Measurements from ENCODE around the gene CCR6.
A peak's percentile ranks its signal among the peaks of the same experiment; 100 is the strongest.

CCR6 gene

GRCh38 chr6:167121335-167121841 lies 1.5 kb upstream of the CCR6 start:
- DNase-seq, result no peak

DNA sequence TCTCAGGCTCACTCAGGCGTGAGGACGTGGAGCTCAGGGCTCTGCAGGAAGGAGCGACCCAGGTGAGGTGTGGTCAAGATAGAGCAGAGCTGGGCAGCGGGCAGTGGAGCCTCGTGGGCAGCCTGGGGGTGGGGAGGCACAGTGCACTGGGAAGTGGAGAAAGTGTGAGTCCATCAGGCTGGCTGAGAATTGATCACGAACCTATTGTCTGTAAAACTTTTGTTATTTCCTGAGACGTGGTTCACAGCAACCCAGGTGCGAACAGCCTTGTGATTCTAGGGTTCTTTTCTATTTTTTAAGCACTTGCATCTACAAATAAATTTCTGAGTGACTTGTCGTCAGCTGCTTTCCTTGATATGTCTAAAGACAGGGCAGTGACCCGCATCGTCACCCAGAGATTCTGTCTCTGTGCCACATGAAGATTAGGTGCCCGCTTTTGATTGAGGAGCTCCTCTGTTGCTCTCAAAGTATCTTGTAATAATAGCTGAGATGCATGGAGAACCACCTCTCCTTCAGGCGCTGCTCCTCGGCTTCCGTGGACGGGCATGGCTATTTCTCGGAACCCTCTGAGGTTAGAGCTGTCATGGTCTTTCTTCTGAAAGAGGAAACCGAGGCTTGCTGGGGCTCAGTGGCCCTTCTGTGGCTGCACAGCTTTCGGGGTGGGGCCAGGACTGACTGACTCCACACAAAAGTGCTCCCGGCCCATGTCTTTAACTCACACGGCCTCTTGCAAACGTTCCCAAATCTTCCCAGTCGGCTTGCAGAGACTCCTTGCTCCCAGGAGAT lies 662 bp upstream of the CCR6 start:
- DNase-seq, result no peak

GRCh38 chr6:167124753-167125152 lies 1.9 kb downstream of the CCR6 start:
- no peak for DNase-seq

GRCh38 chr6:167125410-167125809 lies 2.5 kb downstream of the CCR6 start:
- no peak for DNase-seq

DNA sequence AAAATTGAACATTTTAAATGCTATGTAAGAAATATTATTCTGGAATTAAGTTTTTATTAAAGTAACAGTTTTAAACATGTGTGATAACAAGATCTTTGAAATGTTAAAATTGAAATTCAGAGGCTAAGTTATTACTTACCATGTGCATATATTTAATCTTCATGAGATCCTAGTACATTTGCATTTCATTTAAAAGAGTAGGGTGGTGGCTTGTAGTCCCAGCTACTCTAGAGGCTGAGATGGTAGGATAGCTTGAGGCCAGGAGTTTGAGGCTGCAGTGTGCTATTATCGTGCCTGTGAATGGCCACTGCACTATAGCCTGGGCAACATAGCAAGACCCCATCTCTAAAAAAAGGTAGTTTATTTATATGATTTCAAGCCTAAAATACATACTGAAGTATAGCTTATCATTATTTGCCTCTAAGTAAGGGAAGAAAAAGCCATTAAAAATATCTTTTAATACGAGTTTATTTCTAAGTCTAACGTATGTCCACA lies 3.0 kb downstream of the CCR6 start:
- DNase-seq, result no peak

- no peak for DNase-seq
Measured at GRCh38 chr6:167127785-167128531, 5.1 kb downstream of the CCR6 start.

GRCh38 chr6:167129159-167129558 lies 6.3 kb downstream of the CCR6 start:
- DNase-seq, result no peak

DNA sequence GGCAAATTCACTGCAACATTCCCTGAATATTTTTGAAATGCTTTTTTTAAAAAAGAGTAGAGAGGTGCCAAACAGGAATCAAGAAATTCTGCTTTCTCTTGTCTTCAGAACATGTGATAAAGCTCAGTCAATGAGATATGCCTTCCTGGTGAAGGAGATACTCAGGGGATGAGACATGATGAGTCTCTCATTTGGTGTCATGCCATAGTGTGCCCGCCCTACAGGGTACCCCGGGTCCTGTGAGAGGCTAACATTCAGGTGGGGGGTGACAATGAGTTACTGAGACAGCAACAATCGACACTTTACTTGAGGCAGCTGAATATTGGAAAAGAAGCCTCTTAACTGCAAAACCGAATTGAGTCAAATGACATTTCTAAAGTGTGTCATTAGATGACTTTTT lies 6.7 kb downstream of the CCR6 start:
- no peak for DNase-seq

- DNase-seq, result no peak
Measured at GRCh38 chr6:167130008-167130677, 7.2 kb downstream of the CCR6 start.

DNA sequence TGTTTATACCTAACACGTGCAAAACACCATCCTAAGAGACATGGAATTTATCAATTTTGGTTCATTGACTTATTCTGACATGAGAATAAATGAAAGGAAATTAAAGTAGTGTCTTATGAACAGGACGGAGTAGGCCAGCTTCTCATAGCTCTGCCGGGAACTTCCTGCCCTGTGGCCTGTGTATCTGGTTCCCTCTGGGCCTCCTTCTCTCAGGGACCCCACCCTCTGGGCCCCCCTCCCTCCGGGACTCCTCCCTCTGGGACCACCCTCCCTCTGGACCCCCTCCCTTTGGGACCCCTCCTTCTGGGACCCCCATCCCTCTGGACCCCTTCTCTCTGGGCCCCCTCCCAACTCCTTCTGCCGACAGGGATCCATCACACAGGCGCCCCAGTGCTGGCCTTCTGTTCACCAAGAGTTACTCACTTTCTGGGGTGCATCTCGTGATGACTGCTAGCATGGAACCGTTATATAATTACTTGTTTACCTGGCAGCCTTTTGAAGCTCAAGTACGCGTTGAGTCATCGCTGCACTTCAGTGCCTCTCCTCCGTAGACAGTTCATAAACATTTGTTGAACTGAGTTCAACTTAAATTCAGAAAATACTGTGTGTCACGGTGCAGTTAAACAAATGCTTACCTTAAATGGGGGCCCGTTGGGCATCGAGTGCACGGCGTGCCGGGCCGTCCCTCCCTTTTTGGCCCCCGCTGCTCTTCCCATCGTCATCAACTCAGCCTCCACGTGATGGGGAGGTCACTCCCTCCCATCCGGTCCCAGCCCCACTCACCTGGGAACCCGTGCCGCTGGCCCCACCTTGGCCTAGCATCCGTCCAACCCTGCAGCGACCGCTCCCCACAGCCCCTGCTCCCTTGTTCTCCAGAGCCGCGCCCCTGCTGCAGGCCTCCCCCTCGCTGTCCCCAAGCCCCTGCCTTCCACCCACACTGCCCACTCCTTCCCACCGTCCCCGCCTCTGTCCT lies 8.1 kb downstream of the CCR6 start:
- DNase-seq, result peak; percentile 5

GRCh38 chr6:167134448-167135328 lies 11.8 kb downstream of the CCR6 start:
- no peak for DNase-seq

DNA sequence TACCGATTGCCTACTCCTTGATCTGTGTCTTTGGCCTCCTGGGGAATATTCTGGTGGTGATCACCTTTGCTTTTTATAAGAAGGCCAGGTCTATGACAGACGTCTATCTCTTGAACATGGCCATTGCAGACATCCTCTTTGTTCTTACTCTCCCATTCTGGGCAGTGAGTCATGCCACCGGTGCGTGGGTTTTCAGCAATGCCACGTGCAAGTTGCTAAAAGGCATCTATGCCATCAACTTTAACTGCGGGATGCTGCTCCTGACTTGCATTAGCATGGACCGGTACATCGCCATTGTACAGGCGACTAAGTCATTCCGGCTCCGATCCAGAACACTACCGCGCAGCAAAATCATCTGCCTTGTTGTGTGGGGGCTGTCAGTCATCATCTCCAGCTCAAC lies 13.5 kb downstream of the CCR6 start:
- DNase-seq, result no peak

GRCh38 chr6:167137081-167137480 lies 14.2 kb downstream of the CCR6 start:
- no peak for DNase-seq

DNA sequence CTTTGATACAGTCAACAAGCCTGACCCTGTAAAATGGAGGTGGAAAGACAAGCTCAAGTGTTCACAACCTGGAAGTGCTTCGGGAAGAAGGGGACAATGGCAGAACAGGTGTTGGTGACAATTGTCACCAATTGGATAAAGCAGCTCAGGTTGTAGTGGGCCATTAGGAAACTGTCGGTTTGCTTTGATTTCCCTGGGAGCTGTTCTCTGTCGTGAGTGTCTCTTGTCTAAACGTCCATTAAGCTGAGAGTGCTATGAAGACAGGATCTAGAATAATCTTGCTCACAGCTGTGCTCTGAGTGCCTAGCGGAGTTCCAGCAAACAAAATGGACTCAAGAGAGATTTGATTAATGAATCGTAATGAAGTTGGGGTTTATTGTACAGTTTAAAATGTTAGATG lies 15.0 kb downstream of the CCR6 start:
- peak; percentile 8 for DNase-seq

DNA sequence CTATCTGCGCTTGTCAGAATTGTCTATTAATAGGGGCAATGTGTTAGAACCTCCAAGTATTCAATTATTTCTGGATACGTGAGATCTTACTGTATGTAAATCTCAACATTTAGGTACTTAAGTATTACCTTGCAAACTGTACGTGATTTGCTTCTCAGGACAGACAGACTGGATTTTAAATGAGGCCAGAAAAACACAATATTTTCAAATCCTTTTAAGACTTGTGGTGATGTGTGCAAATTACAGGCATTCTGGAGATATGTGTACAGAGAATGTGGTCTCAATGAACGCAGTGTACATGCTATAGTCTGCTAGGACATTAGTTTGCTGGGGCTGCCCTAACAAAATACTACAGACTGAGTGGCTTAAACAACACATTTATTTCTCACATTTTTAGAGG lies 16.9 kb downstream of the CCR6 start:
- peak; percentile 58 for DNase-seq

GRCh38 chr6:167140589-167141474 lies 17.9 kb downstream of the CCR6 start:
- no peak for DNase-seq

GRCh38 chr6:167141667-167142432 lies 19.0 kb downstream of the CCR6 start:
- DNase-seq, result peak; percentile 75

DNA sequence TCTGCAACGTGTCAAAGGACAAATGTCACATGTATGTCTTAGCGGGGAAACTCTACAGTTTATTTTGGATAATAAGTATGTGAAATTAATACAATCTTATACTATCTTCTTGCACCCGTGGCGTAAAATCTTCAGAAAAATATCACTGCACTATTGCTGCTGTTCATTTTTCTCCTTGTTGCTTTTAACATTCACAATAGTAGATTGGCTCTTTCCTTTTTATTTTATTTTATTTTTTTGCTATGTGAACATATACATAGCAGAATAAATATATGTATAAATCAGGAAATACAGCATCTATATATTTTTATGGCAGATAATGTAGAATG lies 19.5 kb downstream of the CCR6 start:
- DNase-seq, result no peak

DNA sequence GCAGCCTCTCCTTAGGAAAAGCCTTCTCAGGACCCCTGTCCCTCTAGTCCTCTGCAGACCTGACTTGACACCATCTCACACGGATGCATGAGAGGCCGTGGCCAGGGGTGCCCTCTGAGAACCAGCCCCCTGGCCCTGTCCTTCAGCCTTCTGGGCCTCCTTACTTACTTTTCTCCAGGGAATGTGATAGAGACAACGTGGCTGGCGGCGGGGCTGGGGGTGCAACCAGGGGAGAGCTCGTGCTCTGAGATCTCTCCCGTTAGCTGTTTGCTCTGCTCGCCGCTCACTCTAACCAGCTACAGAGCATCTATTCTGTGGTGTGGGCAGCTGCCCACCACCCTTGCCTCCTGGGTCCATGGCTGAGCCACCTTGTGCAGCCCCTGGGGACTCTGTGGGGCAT lies 20.1 kb downstream of the CCR6 start:
- DNase-seq, result no peak

DNA sequence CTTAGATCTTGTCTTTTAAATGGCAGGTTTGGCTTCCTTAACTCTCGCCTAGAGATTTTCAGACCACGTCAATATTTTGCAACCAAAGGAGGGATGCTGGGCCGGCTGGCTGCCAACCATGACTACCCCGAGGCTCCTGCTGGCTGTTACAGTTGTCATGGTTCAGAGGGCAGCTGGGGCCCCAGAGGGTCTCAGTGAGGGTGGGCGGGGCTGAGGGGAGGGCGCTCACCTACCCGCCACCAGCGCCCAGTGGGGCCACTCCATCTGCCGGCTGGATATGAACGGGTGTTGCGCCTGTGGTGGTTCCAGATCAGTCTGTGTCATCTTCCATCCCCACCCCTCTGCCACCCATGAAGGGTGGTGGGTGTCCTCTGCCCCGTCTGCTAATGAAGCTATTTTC lies 22.6 kb downstream of the CCR6 start:
- no peak for DNase-seq

Measured in NCI-H2171 treated with DMSO at 0.1 percent for 48 hours (cell line).